ENCODE data around the gene KDR. TPM values are rescaled to one million over a fixed set of nuclear protein-coding genes. Genes with fewer than 3 reads are reported as not detected.

KDR gene
- polyA plus RNA-seq, 1 experiment: not detected

GRCh38 chr4:55051532-55051931 lies 73.9 kb downstream of the KDR start:
- ChIA-PET POLR2A (no interaction called here), CTCF (interaction anchor here (0.5 kb wide), 1 partner anchor 547 kb away, joined by 4 read pairs; no protein-coding TSS in a partner anchor)
- TF ChIP-seq CTCF (IDR thresholded peaks at IDR 0.05; ENCODE audit: low read depth, low read length): no peak
- Histone ChIP-seq H3K27ac (ENCODE audit: low read depth, low read length) (no peak overlapping the region), H3K27me3 (ENCODE audit: control insufficient read depth, insufficient read depth, low read length) (no peaks in the 10 kb centered on the region), H3K9me3 (ENCODE audit: control insufficient read depth, insufficient read depth, low read length) (no peaks in the 10 kb centered on the region), H3K4me3 (ENCODE audit: low read depth, low read length) (no peak overlapping the region)
- DNase-seq (ENCODE audit: low read depth, low spot score): no peak

GRCh38 chr4:55050418-55050950 lies 74.9 kb downstream of the KDR start:
- Histone ChIP-seq H3K27me3 (ENCODE audit: control insufficient read depth, insufficient read depth, low read length) (no peaks in the 10 kb centered on the region), H3K27ac (ENCODE audit: low read depth, low read length) (no peak overlapping the region), H3K4me3 (ENCODE audit: low read depth, low read length) (no peak overlapping the region), H3K9me3 (ENCODE audit: control insufficient read depth, insufficient read depth, low read length) (no peaks in the 10 kb centered on the region)
- TF ChIP-seq CTCF (IDR thresholded peaks at IDR 0.05; ENCODE audit: low read depth, low read length): no peak
- ChIA-PET POLR2A (no interaction called here), CTCF (no interaction called here)
- DNase-seq (ENCODE audit: low read depth, low spot score): no peak

GRCh38 chr4:55038176-55038890 lies 87.1 kb downstream of the KDR start:
- DNase-seq (ENCODE audit: low read depth, low spot score): no peak
- Histone ChIP-seq H3K9me3 (ENCODE audit: control insufficient read depth, insufficient read depth, low read length) (no peaks in the 10 kb centered on the region), H3K27ac (ENCODE audit: low read depth, low read length) (no peak overlapping the region), H3K27me3 (ENCODE audit: control insufficient read depth, insufficient read depth, low read length) (no peaks in the 10 kb centered on the region), H3K4me3 (ENCODE audit: low read depth, low read length) (no peak overlapping the region)
- POLR2A ChIA-PET: no interaction called here
- no peak for TF ChIP-seq CTCF (IDR thresholded peaks at IDR 0.05; ENCODE audit: low read depth, low read length)
- CTCF ChIA-PET: no interaction called here

GRCh38 chr4:55037728-55038127 lies 87.7 kb downstream of the KDR start:
- no peak for DNase-seq (ENCODE audit: low read depth, low spot score)
- no peaks in the 10 kb centered on the region for H3K27me3 ChIP-seq (ENCODE audit: control insufficient read depth, insufficient read depth, low read length)
- H3K4me3 ChIP-seq (ENCODE audit: low read depth, low read length): no peak overlapping the region
- no peak for TF ChIP-seq CTCF (IDR thresholded peaks at IDR 0.05; ENCODE audit: low read depth, low read length)
- ChIA-PET POLR2A (no interaction called here), CTCF (no interaction called here)
- H3K9me3 ChIP-seq (ENCODE audit: control insufficient read depth, insufficient read depth, low read length): no peaks in the 10 kb centered on the region
- H3K27ac ChIP-seq (ENCODE audit: low read depth, low read length): no peak overlapping the region

GRCh38 chr4:55036405-55036804 lies 89.0 kb downstream of the KDR start:
- TF ChIP-seq CTCF (IDR thresholded peaks at IDR 0.05; ENCODE audit: low read depth, low read length): no peak
- POLR2A ChIA-PET: no interaction called here
- CTCF ChIA-PET: interaction anchor here (0.6 kb wide), 1 partner anchor 133 kb away, joined by 3 read pairs; no protein-coding TSS in a partner anchor

More at GRCh38 chr4:55036405-55036804, 89.0 kb downstream of the KDR start:
- H3K9me3 ChIP-seq (ENCODE audit: control insufficient read depth, insufficient read depth, low read length): no peaks in the 10 kb centered on the region
- no peak for DNase-seq (ENCODE audit: low read depth, low spot score)
- no peaks in the 10 kb centered on the region for H3K27me3 ChIP-seq (ENCODE audit: control insufficient read depth, insufficient read depth, low read length)
- H3K27ac ChIP-seq (ENCODE audit: low read depth, low read length): no peak overlapping the region
- H3K4me3 ChIP-seq (ENCODE audit: low read depth, low read length): no peak overlapping the region
